HepG2 (cell line): ENCODE data around the gene POC1B. TPM values are rescaled to one million over a fixed set of nuclear protein-coding genes. Genes with fewer than 3 reads are reported as not detected.

ENCODE experiments used
- ADNP ChIP-seq: sonication (generic); formaldehyde crosslinking; IDR thresholded peaks from 2 replicates; pipeline ENCODE4 v1.4.0; 2020; ENCODE audit warnings: missing genetic modification reagents
- CREB3 ChIP-seq: sonication (generic); formaldehyde crosslinking; IDR thresholded peaks from 2 replicates; pipeline ENCODE4 v1.5.0; 2020; ENCODE audit warnings: missing genetic modification reagents
- KDM2A ChIP-seq: sonication (generic); formaldehyde crosslinking; IDR thresholded peaks from 2 replicates; pipeline ENCODE4 v1.4.0; 2020; ENCODE audit warnings: low read depth, missing genetic modification reagents, borderline replicate concordance
- NFRKB ChIP-seq: fragments of 450-650 bp; IDR thresholded peaks from 2 replicates; pipeline ENCODE4 v1.6.1; 2017
- POLR2AphosphoS5 ChIP-seq: IDR thresholded peaks from 2 replicates; pipeline ENCODE4 v1.6.1; 2012; ENCODE audit warnings: low read depth, low read length
- PPARG ChIP-seq: conservative IDR thresholded peaks from 2 replicates; pipeline ENCODE4 v1.6.1; 2016; ENCODE audit warnings: missing biosample characterization, missing genetic modification reagents
- RBM22 ChIP-seq: fragments of 200-400 bp; formaldehyde crosslinking; optimal IDR thresholded peaks from 2 replicates; pipeline ENCODE3; 2017; ENCODE audit warnings: mild to moderate bottlenecking, low read length, moderate library complexity
- SMAD1 ChIP-seq: sonication (generic); formaldehyde crosslinking; IDR thresholded peaks from 2 replicates; pipeline ENCODE4 v1.4.0; 2020; ENCODE audit warnings: missing genetic modification reagents, low read depth, mild to moderate bottlenecking, borderline replicate concordance
- SUZ12 ChIP-seq: fragments of 150-350 bp; IDR thresholded peaks from 2 replicates; pipeline ENCODE4 v1.6.1; 2014; ENCODE audit warnings: low read depth, low read length
- THAP8 ChIP-seq: sonication (generic); formaldehyde crosslinking; IDR thresholded peaks from 2 replicates; pipeline ENCODE4 v1.5.1; 2020; ENCODE audit warnings: missing genetic modification reagents, mild to moderate bottlenecking, borderline replicate concordance
- ZFP37 ChIP-seq: sonication (generic); formaldehyde crosslinking; IDR thresholded peaks from 2 replicates; pipeline ENCODE4 v1.4.0; 2020; ENCODE audit warnings: missing genetic modification reagents, borderline replicate concordance
- ZNF276 ChIP-seq: sonication (generic); formaldehyde crosslinking; IDR thresholded peaks from 2 replicates; pipeline ENCODE4 v1.4.0; 2020; ENCODE audit warnings: mild to moderate bottlenecking, low read depth, missing genetic modification reagents
- ZNF333 ChIP-seq: sonication (generic); formaldehyde crosslinking; IDR thresholded peaks from 2 replicates; pipeline ENCODE4 v1.4.0; 2020; ENCODE audit warnings: mild to moderate bottlenecking, missing genetic modification reagents, borderline replicate concordance
- ZNF460 ChIP-seq: sonication (generic); formaldehyde crosslinking; IDR thresholded peaks from 2 replicates; pipeline ENCODE4 v1.5.1; 2020; ENCODE audit warnings: missing genetic modification reagents, mild to moderate bottlenecking, borderline replicate concordance
- ZNF589 ChIP-seq: sonication (generic); formaldehyde crosslinking; conservative IDR thresholded peaks from 2 replicates; pipeline ENCODE4 v1.8.0; 2022; ENCODE audit warnings: mild to moderate bottlenecking, moderate library complexity, missing genetic modification reagents
- polyA plus RNA-seq, 8 experiments: library from polyadenylated mRNA; depleted of rRNA in 3 of 8; stranded (reverse) in 7 of 8; unstranded in 1 of 8; fragments of >200 nt; fragmentation: Illumina TruSeq in 4 of 8; extraction: Trizol in 4 of 8; gene quantifications; 2 replicates each; pipeline versions ENCODE4 v1.2.1 to v1.2.3, GENCODE V29; 2011 to 2016; ENCODE audit warnings: low read depth in 4 of 8, missing spikeins in 1 of 8, mixed read lengths in 1 of 8; ENCODE audit not compliant: insufficient read depth in 1 of 8
- total RNA-seq, 5 experiments: library from RNA; depleted of rRNA; stranded (reverse); fragments of >200 nt; fragmentation: Illumina TruSeq; extraction: Trizol; gene quantifications; 2 replicates each; pipeline ENCODE4 v1.2.3, GENCODE V29; 2016; ENCODE audit warnings: low read depth in 1 of 5
- TF ChIP-seq, protein P1 (sequence below): sonication (generic); formaldehyde crosslinking; IDR thresholded peaks from 2 replicates; pipeline ENCODE4 v1.5.0; 2020; ENCODE audit warnings: mild to moderate bottlenecking, missing genetic modification reagents, borderline replicate concordance

Gene POC1B
- total and polyA plus RNA-seq, 2 of the 13 experiments (the other 11 are each of a cell fraction or from before 2014, with no cell fraction given): 9.3 to 11.0 TPM

DNA sequence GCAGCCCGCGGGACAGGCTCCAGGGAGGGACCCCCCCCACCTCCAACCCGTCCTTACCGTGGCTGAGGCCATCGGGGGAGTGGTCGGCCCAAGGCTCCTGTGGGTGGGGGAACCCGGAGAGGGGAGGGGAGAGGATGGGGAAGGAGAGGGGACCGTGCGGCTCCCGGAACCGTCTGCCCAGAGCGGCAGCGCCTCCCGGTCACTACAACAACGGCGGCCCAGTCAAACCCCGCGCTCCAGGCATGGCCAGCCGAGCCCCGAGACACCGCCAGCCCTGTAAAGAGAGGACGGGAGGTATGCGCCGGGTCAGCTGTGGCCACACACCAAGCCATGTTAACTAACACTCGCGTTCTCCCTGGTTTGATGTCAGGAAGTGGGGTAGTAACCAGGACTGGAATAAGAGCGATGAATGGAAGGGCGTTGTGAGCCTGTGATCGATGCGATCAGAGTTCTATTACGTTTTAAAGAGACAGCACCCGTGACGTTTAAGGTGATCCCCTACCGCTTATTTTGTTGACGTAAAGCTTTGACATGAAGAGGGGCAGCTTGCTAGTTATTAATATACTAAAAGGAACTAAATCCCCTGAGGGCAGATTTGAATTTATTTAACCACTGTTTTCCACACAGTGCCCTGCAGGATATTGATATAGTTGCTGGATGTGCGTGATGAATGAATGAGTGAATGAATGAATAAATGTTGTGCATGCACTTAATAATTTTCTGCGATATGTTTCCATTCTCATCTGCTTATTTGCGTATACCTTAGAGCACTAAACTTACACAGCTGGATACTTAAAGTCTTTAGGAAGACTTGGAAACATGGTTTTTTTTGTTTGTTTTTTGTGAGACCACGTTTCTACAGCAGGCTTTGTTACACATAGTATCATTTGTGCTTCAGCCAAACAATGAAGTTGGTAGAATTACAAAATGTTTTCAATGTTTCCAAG is at the start of gene POC1B (continued):
- TF ChIP-seq, protein P1, sequence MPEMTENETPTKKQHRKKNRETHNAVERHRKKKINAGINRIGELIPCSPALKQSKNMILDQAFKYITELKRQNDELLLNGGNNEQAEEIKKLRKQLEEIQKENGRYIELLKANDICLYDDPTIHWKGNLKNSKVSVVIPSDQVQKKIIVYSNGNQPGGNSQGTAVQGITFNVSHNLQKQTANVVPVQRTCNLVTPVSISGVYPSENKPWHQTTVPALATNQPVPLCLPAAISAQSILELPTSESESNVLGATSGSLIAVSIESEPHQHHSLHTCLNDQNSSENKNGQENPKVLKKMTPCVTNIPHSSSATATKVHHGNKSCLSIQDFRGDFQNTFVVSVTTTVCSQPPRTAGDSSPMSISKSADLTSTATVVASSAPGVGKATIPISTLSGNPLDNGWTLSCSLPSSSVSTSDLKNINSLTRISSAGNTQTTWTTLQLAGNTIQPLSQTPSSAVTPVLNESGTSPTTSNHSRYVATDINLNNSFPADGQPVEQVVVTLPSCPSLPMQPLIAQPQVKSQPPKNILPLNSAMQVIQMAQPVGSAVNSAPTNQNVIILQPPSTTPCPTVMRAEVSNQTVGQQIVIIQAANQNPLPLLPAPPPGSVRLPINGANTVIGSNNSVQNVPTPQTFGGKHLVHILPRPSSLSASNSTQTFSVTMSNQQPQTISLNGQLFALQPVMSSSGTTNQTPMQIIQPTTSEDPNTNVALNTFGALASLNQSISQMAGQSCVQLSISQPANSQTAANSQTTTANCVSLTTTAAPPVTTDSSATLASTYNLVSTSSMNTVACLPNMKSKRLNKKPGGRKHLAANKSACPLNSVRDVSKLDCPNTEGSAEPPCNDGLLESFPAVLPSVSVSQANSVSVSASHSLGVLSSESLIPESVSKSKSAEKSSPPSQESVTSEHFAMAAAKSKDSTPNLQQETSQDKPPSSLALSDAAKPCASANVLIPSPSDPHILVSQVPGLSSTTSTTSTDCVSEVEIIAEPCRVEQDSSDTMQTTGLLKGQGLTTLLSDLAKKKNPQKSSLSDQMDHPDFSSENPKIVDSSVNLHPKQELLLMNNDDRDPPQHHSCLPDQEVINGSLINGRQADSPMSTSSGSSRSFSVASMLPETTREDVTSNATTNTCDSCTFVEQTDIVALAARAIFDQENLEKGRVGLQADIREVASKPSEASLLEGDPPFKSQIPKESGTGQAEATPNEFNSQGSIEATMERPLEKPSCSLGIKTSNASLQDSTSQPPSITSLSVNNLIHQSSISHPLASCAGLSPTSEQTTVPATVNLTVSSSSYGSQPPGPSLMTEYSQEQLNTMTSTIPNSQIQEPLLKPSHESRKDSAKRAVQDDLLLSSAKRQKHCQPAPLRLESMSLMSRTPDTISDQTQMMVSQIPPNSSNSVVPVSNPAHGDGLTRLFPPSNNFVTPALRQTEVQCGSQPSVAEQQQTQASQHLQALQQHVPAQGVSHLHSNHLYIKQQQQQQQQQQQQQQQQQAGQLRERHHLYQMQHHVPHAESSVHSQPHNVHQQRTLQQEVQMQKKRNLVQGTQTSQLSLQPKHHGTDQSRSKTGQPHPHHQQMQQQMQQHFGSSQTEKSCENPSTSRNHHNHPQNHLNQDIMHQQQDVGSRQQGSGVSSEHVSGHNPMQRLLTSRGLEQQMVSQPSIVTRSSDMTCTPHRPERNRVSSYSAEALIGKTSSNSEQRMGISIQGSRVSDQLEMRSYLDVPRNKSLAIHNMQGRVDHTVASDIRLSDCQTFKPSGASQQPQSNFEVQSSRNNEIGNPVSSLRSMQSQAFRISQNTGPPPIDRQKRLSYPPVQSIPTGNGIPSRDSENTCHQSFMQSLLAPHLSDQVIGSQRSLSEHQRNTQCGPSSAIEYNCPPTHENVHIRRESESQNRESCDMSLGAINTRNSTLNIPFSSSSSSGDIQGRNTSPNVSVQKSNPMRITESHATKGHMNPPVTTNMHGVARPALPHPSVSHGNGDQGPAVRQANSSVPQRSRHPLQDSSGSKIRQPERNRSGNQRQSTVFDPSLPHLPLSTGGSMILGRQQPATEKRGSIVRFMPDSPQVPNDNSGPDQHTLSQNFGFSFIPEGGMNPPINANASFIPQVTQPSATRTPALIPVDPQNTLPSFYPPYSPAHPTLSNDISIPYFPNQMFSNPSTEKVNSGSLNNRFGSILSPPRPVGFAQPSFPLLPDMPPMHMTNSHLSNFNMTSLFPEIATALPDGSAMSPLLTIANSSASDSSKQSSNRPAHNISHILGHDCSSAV (CRISPR knock-in tag): no peak
- TF ChIP-seq ZNF276 (CRISPR knock-in tag) (no peak), NFRKB (no peak), ZFP37 (no peak), ZNF460 (no peak), ADNP (CRISPR knock-in tag) (no peak), KDM2A (peak; percentile 81), POLR2AphosphoS5 (no peak), SUZ12 (no peak), SMAD1 (CRISPR knock-in tag) (0 out of 2 replicates have a peak, but pooled peaks have one; percentile 56), ZNF333 (CRISPR knock-in tag) (no peak), THAP8 (CRISPR knock-in tag) (no peak; the same call in 1 of the 2 replicates), CREB3 (CRISPR knock-in tag) (0 out of 2 replicates have a peak, but pooled peaks have one; percentile 61), ZNF589 (peak; percentile 60; the same call in 1 of the 2 replicates), RBM22 (no peak), PPARG (CRISPR knock-in tag) (no peak)
